Prostate gland (tissue), 2 donors: Measurements from ENCODE around the gene CADPS2. TPM values are rescaled to one million over a fixed set of nuclear protein-coding genes. Genes with fewer than 3 reads are reported as not detected.
"Not testable (repeated sequence)": the region's sequence is repeated elsewhere in the genome, so short reads cannot be mapped to it uniquely, and the experiment has no call there.

ENCODE experiments used
- DNase-seq: peaks from one replicate; pipeline ENCODE4 v3.0.0-alpha.2; 2019; ENCODE audit warnings: low spot score
- H3K27ac ChIP-seq, 2 donors: fragments of 200-600 bp; sonication (generic); 2 replicates each; pipeline ENCODE4 v1.5.1; 2017 to 2019
- H3K27me3 ChIP-seq: fragments of 200-600 bp; sonication (generic); replicated peaks from 2 replicates; pipeline ENCODE4 v1.5.1; 2019; ENCODE audit not compliant: insufficient read depth
- H3K36me3 ChIP-seq, 2 donors: fragments of 200-600 bp; sonication (generic); 1 replicate in 1 of 2; 2 replicates in 1 of 2; pipeline versions ENCODE4 v1.5.1 to v1.8.1; 2017 to 2019
- H3K4me1 ChIP-seq: fragments of 200-600 bp; sonication (generic); replicated peaks from 2 replicates; pipeline ENCODE4 v1.5.1; 2019
- H3K4me3 ChIP-seq, 2 donors: fragments of 200-600 bp; sonication (generic); 2 replicates each; pipeline ENCODE4 v1.5.1; 2017 to 2019
- H3K9me3 ChIP-seq: fragments of 200-600 bp; sonication (generic); 2 replicates; pipeline ENCODE4 v1.5.1; 2017
- CTCF ChIP-seq, 4 experiments: fragments of 200-600 bp in 2 of 4; fragments of 450-650 bp in 2 of 4; sonication (generic) in 2 of 4; IDR thresholded peaks; 1 replicate in 3 of 4; 2 replicates in 1 of 4; pipeline ENCODE4 v1.5.1; 2016 to 2019; ENCODE audit warnings: antibody characterized with exemption in 4 of 4, mild to moderate bottlenecking in 2 of 4, moderate library complexity in 2 of 4
- POLR2A ChIP-seq: fragments of 450-650 bp; IDR thresholded peaks from one replicate; pipeline ENCODE4 v1.6.1; 2016; ENCODE audit warnings: antibody characterized with exemption, mild to moderate bottlenecking
- POLR2AphosphoS5 ChIP-seq: sonication (generic); formaldehyde crosslinking; IDR thresholded peaks from one replicate; pipeline ENCODE4 v1.6.1; 2017; ENCODE audit warnings: antibody characterized with exemption
- WGBS: methylation state at CpG from one replicate; pipeline ENCODE4 v1.1.5; 2018; 5-methylcytosine and 5-hydroxymethylcytosine counted together
- intact Hi-C: fragments of 100-400 bp; cut with DNase I; formaldehyde crosslinking; loops from one replicate; pipeline ENCODE4 v1.14.2; 2022
- total RNA-seq, 2 donors: library from RNA; depleted of rRNA; stranded (reverse); fragments of >200 nt; gene quantifications; one replicate each; pipeline ENCODE4 v1.1.0, GENCODE V29; 2016

Gene CADPS2
- total RNA-seq, 2 donors from 2014 or later: 22.2 to 50.4 TPM

DNA sequence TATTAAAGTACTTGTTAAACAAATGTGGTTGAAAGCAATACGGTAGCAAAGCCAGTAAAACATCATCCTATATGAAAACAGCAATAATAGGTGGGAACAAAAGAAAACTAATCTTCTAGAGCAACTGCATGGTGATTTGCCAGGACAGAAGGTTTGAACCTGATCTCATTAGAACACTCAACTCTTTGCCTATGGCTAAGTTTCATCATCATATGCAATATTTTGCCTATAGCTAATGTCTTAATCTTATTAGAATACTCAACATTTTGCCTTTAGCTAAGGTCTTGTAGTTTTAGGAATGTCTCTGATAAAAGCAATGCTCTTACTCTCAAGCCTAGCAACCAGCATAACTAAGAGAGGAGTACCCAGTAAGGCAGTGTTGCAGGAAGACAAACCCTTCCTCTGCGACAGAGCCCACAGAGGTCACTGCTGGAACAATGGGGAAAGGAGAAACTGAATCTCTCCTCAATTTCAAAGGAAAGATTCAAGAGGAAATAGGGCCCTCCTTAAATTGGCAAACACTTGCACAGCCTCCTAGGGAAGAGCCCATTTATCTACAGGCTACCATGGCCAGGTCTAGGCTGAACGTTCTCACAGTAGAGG, 38.3 kb downstream of the CADPS2 start:
- Histone ChIP-seq H3K4me3 (no peak overlapping the region), H3K27ac (no peak overlapping the region)

DNA sequence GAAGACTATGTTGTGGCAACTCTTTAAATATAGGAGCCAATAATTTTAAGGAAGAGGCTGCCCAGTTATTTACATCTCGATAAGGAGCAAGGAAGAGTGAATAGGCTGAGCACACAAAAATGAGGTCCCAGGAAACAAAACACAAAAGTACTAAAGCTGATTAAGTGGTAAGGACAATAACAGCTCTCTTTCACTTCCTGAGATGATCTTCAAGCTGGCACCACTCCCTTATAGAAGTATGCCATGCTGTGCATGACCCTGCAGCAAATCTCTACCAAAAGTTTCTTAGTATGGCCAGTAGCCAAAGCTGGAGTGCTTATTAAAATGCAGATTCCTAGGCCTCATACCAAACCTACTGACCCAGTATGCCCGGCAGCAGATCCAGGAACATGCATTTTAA, 39.7 kb downstream of the CADPS2 start:
- 52% methylated on average over 2 of the region's 2 CpGs for WGBS
- no peak for DNase-seq
- H3K36me3 ChIP-seq: no peaks in the 10 kb centered on the region

More for the DNA sequence above, 38.3 kb downstream of the CADPS2 start:
- WGBS: 72% methylated on average over 3 of the region's 3 CpGs
- intact Hi-C loops: no loop called here
- DNase-seq: no peak
- TF ChIP-seq POLR2A: no peak
- TF ChIP-seq POLR2AphosphoS5: no peak
- TF ChIP-seq CTCF (IDR thresholded peaks at IDR 0.05): no peak
- Histone ChIP-seq H3K4me1 (no peaks in the 10 kb centered on the region), H3K36me3 (no peaks in the 10 kb centered on the region), H3K27me3 (no peaks in the 10 kb centered on the region), H3K9me3 (no peaks in the 10 kb centered on the region)

DNA sequence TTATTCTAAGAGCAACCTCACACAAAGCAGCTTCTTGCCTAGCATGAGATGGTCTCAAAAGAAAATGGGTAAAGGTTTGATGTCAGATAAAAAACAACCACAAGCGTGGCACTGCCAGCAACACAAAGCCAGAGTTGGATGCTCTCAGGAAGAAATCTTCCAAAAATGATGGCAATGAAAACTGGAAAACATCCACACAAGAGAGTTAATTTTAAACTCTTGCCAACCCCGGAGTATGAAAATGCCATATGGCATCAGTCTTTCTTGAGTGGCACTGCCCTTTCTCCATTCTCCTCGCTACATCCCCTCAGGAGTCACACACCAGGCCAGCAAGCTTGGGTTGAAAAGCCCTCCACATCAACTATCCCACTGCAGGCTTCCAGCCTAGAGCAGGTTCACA, 41.0 kb downstream of the CADPS2 start:
- H3K27me3 ChIP-seq: no peaks in the 10 kb centered on the region
- H3K9me3 ChIP-seq: no peaks in the 10 kb centered on the region
- WGBS: 88% methylated on average over 3 of the region's 3 CpGs
- intact Hi-C loops: no loop called here
- H3K4me1 ChIP-seq: no peaks in the 10 kb centered on the region
- DNase-seq: no peak
- no peak overlapping the region for H3K4me3 ChIP-seq
- no peak overlapping the region for H3K27ac ChIP-seq
- H3K36me3 ChIP-seq: no peaks in the 10 kb centered on the region
- TF ChIP-seq POLR2AphosphoS5: no peak
- TF ChIP-seq POLR2A: no peak
- no peak for TF ChIP-seq CTCF (IDR thresholded peaks at IDR 0.05)

More for the DNA sequence above, 39.7 kb downstream of the CADPS2 start:
- Histone ChIP-seq H3K27ac (no peak overlapping the region), H3K27me3 (no peaks in the 10 kb centered on the region), H3K4me3 (no peak overlapping the region), H3K4me1 (no peaks in the 10 kb centered on the region), H3K9me3 (no peaks in the 10 kb centered on the region)
- intact Hi-C loops: no loop called here
- TF ChIP-seq POLR2AphosphoS5 (no peak), CTCF (IDR thresholded peaks at IDR 0.05) (no peak), POLR2A (no peak)

GRCh38 chr7:122844191-122844988, 41.9 kb downstream of the CADPS2 start:
- H3K36me3 ChIP-seq: no peaks in the 10 kb centered on the region
- intact Hi-C loops: no loop called here
- WGBS: 66% methylated on average over 3 of the region's 3 CpGs
- no peak overlapping the region for H3K4me3 ChIP-seq
- no peaks in the 10 kb centered on the region for H3K9me3 ChIP-seq
- no peak for DNase-seq
- H3K27ac ChIP-seq: no peak overlapping the region
- no peaks in the 10 kb centered on the region for H3K27me3 ChIP-seq
- no peaks in the 10 kb centered on the region for H3K4me1 ChIP-seq
- TF ChIP-seq CTCF (IDR thresholded peaks at IDR 0.05) (no peak), POLR2A (no peak), POLR2AphosphoS5 (no peak)

GRCh38 chr7:122842971-122843370, 43.3 kb downstream of the CADPS2 start:
- WGBS: 84% methylated on average over 1 of the region's 1 CpG

DNA sequence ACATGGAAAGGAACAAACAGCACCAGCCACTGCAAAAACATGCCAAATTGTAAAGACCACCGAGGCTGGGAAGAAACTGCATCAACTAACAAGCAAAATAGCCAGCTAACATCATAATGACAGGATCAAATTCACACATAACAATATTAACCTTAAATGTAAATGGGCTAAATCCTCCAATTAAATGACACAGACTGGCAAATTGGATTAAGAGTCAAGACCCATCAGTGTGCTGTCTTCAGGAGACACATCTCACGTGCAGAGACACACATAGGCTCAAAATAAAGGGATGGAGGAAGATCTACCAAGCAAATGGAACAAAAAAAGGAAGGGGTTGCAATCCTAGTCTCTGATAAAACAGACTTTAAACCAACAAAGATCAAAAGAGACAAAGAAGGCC, 50.0 kb downstream of the CADPS2 start:
- intact Hi-C loops, H3K27me3 ChIP-seq: not testable (repeated sequence)
- WGBS: 98% methylated on average over 2 of the region's 2 CpGs

More at GRCh38 chr7:122842971-122843370, 43.3 kb downstream of the CADPS2 start:
- H3K9me3 ChIP-seq: no peaks in the 10 kb centered on the region
- DNase-seq: no peak
- H3K4me1 ChIP-seq: no peaks in the 10 kb centered on the region
- no peak overlapping the region for H3K27ac ChIP-seq
- H3K27me3 ChIP-seq: no peaks in the 10 kb centered on the region
- intact Hi-C loops: no loop called here
- H3K4me3 ChIP-seq: no peak overlapping the region
- no peaks in the 10 kb centered on the region for H3K36me3 ChIP-seq
- TF ChIP-seq POLR2A (no peak), CTCF (IDR thresholded peaks at IDR 0.05) (no peak), POLR2AphosphoS5 (no peak)

DNA sequence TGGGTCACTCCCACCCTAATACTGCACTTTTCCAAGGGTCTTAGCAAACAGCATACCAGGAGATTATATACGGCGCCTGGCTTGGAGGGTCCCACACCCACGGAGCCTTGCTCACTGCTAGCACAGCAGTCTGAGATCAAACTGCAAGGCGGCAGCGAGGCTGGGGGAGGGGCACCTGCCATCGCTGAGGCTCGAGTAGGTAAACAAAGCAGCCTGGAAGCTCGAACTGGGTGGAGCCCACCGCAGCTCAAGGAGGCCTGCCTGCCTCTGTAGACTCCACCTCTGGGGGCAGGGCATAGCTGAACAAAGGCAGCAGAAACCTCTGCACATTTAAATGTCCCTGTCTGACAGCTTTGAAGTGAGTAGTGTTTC, 51.7 kb downstream of the CADPS2 start:
- H3K27me3 ChIP-seq, H3K4me1 ChIP-seq, H3K4me3 ChIP-seq, H3K9me3 ChIP-seq, intact Hi-C loops, DNase-seq, H3K36me3 ChIP-seq: not testable (repeated sequence)
- peak overlapping the region; percentile 31 to 80 for H3K27ac ChIP-seq
- 69% methylated on average over 4 of the region's 9 CpGs for WGBS

More for the DNA sequence above, 50.0 kb downstream of the CADPS2 start:
- H3K4me3 ChIP-seq, H3K27ac ChIP-seq, H3K4me1 ChIP-seq, H3K9me3 ChIP-seq, DNase-seq, H3K36me3 ChIP-seq: not testable (repeated sequence)
